Cardiac fibroblast (primary cell): ENCODE measurements around the gene ZNF620.

Experiments
- DNase-seq, 2 donors: peaks; one replicate each; pipeline versions ENCODE4 v3.0.0 to v3.0.0-alpha.2; 2010; ENCODE audit warnings: low read depth in 2 of 2
- H3K4me3 ChIP-seq, 2 donors: replicated peaks in 1 of 2; 1 replicate in 1 of 2; 2 replicates in 1 of 2; pipeline ENCODE4 v1.5.1; 2011; ENCODE audit warnings: low read depth in 2 of 2, low read length in 2 of 2, mild to moderate bottlenecking in 2 of 2, moderate library complexity in 1 of 2
- TF ChIP-seq, protein P1 (sequence below): IDR thresholded peaks from one replicate; pipeline ENCODE4 v1.5.1; 2011; ENCODE audit warnings: low read depth, mild to moderate bottlenecking, low read length, inconsistent platforms

ZNF620 gene

GRCh38 chr3:40476478-40477470, 29.1 kb upstream of the ZNF620 start, which contains the start of gene ZNF619:
Gene ZNF619 (plus strand): TSS chr3:40477122. CDS start chr3:40477980, 858 bp downstream.
- TF ChIP-seq, protein P1, sequence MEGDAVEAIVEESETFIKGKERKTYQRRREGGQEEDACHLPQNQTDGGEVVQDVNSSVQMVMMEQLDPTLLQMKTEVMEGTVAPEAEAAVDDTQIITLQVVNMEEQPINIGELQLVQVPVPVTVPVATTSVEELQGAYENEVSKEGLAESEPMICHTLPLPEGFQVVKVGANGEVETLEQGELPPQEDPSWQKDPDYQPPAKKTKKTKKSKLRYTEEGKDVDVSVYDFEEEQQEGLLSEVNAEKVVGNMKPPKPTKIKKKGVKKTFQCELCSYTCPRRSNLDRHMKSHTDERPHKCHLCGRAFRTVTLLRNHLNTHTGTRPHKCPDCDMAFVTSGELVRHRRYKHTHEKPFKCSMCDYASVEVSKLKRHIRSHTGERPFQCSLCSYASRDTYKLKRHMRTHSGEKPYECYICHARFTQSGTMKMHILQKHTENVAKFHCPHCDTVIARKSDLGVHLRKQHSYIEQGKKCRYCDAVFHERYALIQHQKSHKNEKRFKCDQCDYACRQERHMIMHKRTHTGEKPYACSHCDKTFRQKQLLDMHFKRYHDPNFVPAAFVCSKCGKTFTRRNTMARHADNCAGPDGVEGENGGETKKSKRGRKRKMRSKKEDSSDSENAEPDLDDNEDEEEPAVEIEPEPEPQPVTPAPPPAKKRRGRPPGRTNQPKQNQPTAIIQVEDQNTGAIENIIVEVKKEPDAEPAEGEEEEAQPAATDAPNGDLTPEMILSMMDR = no peak
- DNase-seq = peak; percentile 80 to 85
- H3K4me3 ChIP-seq = peak within 1 kb of the TSS; percentile 73 to 84

DNA sequence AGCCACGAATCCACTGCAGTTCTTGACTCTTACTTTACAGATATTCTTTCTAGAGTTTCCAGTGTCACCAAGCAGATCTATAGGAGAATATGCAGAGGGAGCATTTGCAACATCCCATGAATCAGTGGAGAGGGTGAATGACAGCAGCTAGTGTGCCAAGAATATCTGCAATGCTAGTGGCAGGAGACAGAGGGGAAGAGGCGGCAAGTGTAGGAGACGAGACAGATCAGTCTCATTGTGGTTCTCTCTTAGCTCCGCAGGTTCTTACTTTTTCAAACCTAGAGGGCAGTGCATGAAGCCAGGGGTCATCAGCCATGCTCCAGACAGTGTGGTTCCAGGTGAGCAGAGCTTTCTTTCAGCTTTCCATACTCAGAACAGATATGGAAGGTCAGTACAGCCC, 28.2 kb upstream of the ZNF620 start:
- peak; percentile 11 to 16 for DNase-seq
- H3K4me3 ChIP-seq = peak overlapping the region; percentile 73 to 84

GRCh38 chr3:40487172-40487571, 18.7 kb upstream of the ZNF620 start:
- no peak overlapping the region for H3K4me3 ChIP-seq
- no peak for DNase-seq
- TF ChIP-seq, protein P1 = no peak

More for the DNA sequence above, 28.2 kb upstream of the ZNF620 start:
- TF ChIP-seq, protein P1 = no peak

DNA sequence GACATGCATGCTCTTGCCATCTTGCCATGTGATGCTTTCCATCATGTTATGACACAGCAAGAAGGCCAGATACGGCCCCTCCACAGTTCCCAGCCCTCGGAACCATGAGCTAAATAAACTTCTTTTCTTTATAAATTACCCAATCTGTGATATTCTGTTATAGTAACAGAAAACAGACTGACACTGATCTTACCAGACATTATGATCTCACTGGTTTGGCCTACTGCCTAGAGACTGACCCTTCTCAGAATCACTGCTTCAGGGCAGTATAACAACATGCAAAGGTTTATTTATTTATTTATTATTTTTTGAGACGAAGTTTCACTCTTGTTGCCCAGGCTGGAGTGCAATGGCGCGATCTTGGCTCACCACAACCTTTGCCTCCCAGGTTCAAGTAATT, 14.9 kb upstream of the ZNF620 start:
- TF ChIP-seq, protein P1 = no peak
- DNase-seq = peak; percentile 23 to 25
- no peak overlapping the region for H3K4me3 ChIP-seq

DNA sequence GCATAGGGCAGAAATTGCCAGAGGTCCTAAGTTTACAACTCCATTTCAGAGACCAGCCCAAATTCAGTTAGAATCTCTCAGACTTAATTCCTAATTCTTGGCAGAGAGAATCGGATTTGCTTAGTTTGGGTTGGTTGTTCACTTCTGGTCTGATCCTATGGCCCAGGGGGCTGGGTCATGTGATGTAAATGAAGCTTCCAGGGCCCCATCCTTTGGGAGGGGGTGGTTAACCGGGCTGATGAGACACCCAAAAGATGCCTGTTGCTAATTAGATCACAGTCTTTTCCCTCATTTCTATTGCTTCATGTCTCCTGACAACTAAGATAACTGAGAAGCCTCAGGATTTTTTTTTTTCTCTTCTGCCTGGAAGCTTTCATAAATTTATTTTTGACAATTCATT, 11.1 kb upstream of the ZNF620 start:
- no peak overlapping the region for H3K4me3 ChIP-seq
- TF ChIP-seq, protein P1 = no peak
- DNase-seq = peak in 1 of 2 donors; percentile 35

- TF ChIP-seq, protein P1 = no peak
- H3K4me3 ChIP-seq = no peak overlapping the region
- peak in 1 of 2 donors; percentile 11 for DNase-seq
These were observed 8.6 kb upstream of the ZNF620 start for GRCh38 chr3:40497288-40497687.
